H1 (cell line): ENCODE results near the gene STAG1. TPM values are rescaled to one million over a fixed set of nuclear protein-coding genes. Genes with fewer than 3 reads are reported as not detected.

ENCODE experiments used
- CTCF ChIA-PET: fragments of 300-600 bp; sonication (Branson Sonifier 250); formaldehyde crosslinking; loops from one replicate; lab custom pipeline; 2021; ENCODE audit not compliant: partially characterized antibody; lab: Charles Lee
- POLR2A ChIA-PET: fragments of 300-600 bp; sonication (Branson Sonifier 250); formaldehyde crosslinking; loops from one replicate; lab custom pipeline; 2021; ENCODE audit warnings: inconsistent platforms; ENCODE audit not compliant: partially characterized antibody; lab: Charles Lee
- DNase-seq, 2 experiments: peaks; one replicate each; pipeline versions ENCODE4 v3.0.0 to v3.0.0-alpha.2; 2010 to 2022; ENCODE audit warnings: low spot score in 2 of 2, low read depth in 1 of 2, mixed read lengths in 1 of 2
- FAIRE-seq: peaks from 2 replicates; lab custom pipeline; 2011; peaks lifted over from hg19 to GRCh38; lab: Jason Lieb, UNC
- H2AFZ ChIP-seq: 2 replicates; pipeline ENCODE4 v1.8.1; 2012; ENCODE audit warnings: low read length, inconsistent platforms
- H2AK5ac ChIP-seq: 2 replicates; pipeline ENCODE4 v1.6.1; 2013; ENCODE audit warnings: low read depth, low read length
- H2BK120ac ChIP-seq: replicated peaks from 2 replicates; pipeline ENCODE3; 2013; ENCODE audit warnings: low read depth, low read length, inconsistent platforms
- H2BK12ac ChIP-seq: 2 replicates; pipeline ENCODE4 v1.6.1; 2013; ENCODE audit warnings: low read depth, low read length
- H2BK15ac ChIP-seq: 2 replicates; pipeline ENCODE4 v1.6.1; 2013; ENCODE audit warnings: low read length
- H2BK20ac ChIP-seq: 2 replicates; pipeline ENCODE4 v1.6.1; 2013; ENCODE audit warnings: low read length
- H2BK5ac ChIP-seq: 2 replicates; pipeline ENCODE4 v1.6.1; 2013; ENCODE audit warnings: low read depth, low read length
- H3K14ac ChIP-seq: 2 replicates; pipeline ENCODE4 v1.6.1; 2013; ENCODE audit warnings: inconsistent platforms; ENCODE audit not compliant: insufficient read length
- H3K18ac ChIP-seq: 2 replicates; pipeline ENCODE4 v1.6.1; 2013; ENCODE audit warnings: low read length; ENCODE audit errors: extremely low read depth
- H3K23ac ChIP-seq: 2 replicates; pipeline ENCODE4 v1.6.1; 2013; ENCODE audit warnings: inconsistent platforms; ENCODE audit not compliant: insufficient read length
- H3K23me2 ChIP-seq: 2 replicates; pipeline ENCODE4 v1.6.1; 2013; ENCODE audit warnings: low read depth, low read length
- H3K27ac ChIP-seq: 2 replicates; pipeline ENCODE4 v1.6.1; 2011; ENCODE audit warnings: low read depth, low read length, inconsistent platforms
- H3K27me3 ChIP-seq, 4 experiments: replicated peaks in 1 of 4; 1 replicate in 1 of 4; 2 replicates in 3 of 4; pipeline versions ENCODE4 v1.6.1 to v1.8.1; 2011 to 2013; ENCODE audit warnings: low read length in 3 of 4, mild to moderate bottlenecking in 3 of 4, inconsistent platforms in 2 of 4, mixed read lengths in 2 of 4, moderate library complexity in 1 of 4; ENCODE audit not compliant: control insufficient read depth in 3 of 4, insufficient read depth in 3 of 4; ENCODE audit errors: extremely low read depth in 1 of 4
- H3K36me3 ChIP-seq, 4 experiments: 2 replicates each; pipeline versions ENCODE4 v1.6.1 to v1.8.1; 2011 to 2013; ENCODE audit warnings: mild to moderate bottlenecking in 4 of 4, low read length in 3 of 4, moderate library complexity in 2 of 4, control low read depth in 1 of 4, inconsistent platforms in 1 of 4; ENCODE audit not compliant: insufficient read depth in 4 of 4, control insufficient read depth in 2 of 4
- H3K4ac ChIP-seq: replicated peaks from 2 replicates; pipeline ENCODE3; 2013; ENCODE audit warnings: low read length, low read depth, mixed read lengths, inconsistent platforms; ENCODE audit not compliant: insufficient read length
- H3K4me1 ChIP-seq, 4 experiments: replicated peaks in 1 of 4; 1 replicate in 1 of 4; 2 replicates in 3 of 4; pipeline versions ENCODE4 v1.6.1 to v1.8.1; 2011 to 2013; ENCODE audit warnings: low read length in 3 of 4, inconsistent platforms in 2 of 4, mixed read lengths in 1 of 4; ENCODE audit not compliant: insufficient read depth in 4 of 4, control insufficient read depth in 3 of 4
- H3K4me2 ChIP-seq, 2 experiments: 2 replicates each; pipeline versions ENCODE4 v1.6.1 to v1.8.1; 2011 to 2013; ENCODE audit warnings: low read depth in 2 of 2, low read length in 2 of 2, control low read depth in 1 of 2, inconsistent platforms in 1 of 2, mild to moderate bottlenecking in 1 of 2; ENCODE audit not compliant: insufficient read depth in 1 of 2
- H3K4me3 ChIP-seq, 4 experiments: fragments of 200-600, 300-600 bp in 1 of 4; sonication (generic), shearing (Covaris generic), sonication (Bioruptor Twin) in 1 of 4; 2 replicates each; pipeline versions ENCODE4 v1.5.1 to v1.8.1; 2011 to 2016; ENCODE audit warnings: low read length in 4 of 4, low read depth in 3 of 4, control low read depth in 2 of 4, inconsistent platforms in 2 of 4, mild to moderate bottlenecking in 2 of 4, mixed read lengths in 1 of 4, moderate library complexity in 1 of 4; ENCODE audit not compliant: insufficient read depth in 2 of 4; ENCODE audit errors: extremely low read depth in 1 of 4
- H3K56ac ChIP-seq: replicated peaks from 2 replicates; pipeline ENCODE3; 2013; ENCODE audit warnings: low read depth, mild to moderate bottlenecking, mixed read lengths, low read length, inconsistent platforms; ENCODE audit not compliant: insufficient read length
- H3K79me1 ChIP-seq: 2 replicates; pipeline ENCODE4 v1.6.1; 2013; ENCODE audit warnings: low read depth, low read length, control low read depth
- H3K79me2 ChIP-seq, 2 experiments: 2 replicates each; pipeline versions ENCODE4 v1.6.1 to v1.8.1; 2012 to 2013; ENCODE audit warnings: low read length in 2 of 2, mild to moderate bottlenecking in 2 of 2, inconsistent platforms in 1 of 2; ENCODE audit not compliant: insufficient read depth in 2 of 2, control insufficient read depth in 1 of 2
- H3K9ac ChIP-seq, 4 experiments: replicated peaks in 1 of 4; 1 replicate in 1 of 4; 2 replicates in 3 of 4; pipeline versions ENCODE4 v1.6.1 to v1.8.1; 2011 to 2013; ENCODE audit warnings: low read depth in 3 of 4, low read length in 3 of 4, control low read depth in 2 of 4, mild to moderate bottlenecking in 2 of 4, moderate library complexity in 2 of 4, inconsistent platforms in 1 of 4; ENCODE audit errors: extremely low read depth in 1 of 4
- H3K9me3 ChIP-seq, 2 experiments: 2 replicates each; pipeline versions ENCODE4 v1.6.1 to v1.8.1; 2012 to 2013; ENCODE audit warnings: mild to moderate bottlenecking in 2 of 2, moderate library complexity in 2 of 2, control low read depth in 1 of 2, inconsistent platforms in 1 of 2, low read depth in 1 of 2, low read length in 1 of 2, mixed read lengths in 1 of 2; ENCODE audit not compliant: insufficient read depth in 2 of 2
- H4K20me1 ChIP-seq, 2 experiments: replicated peaks in 1 of 2; 2 replicates each; pipeline versions ENCODE3 to v1.8.1; 2011 to 2013; ENCODE audit warnings: inconsistent platforms in 2 of 2, low read length in 2 of 2, mild to moderate bottlenecking in 1 of 2; ENCODE audit not compliant: insufficient read depth in 2 of 2, control insufficient read depth in 1 of 2
- H4K5ac ChIP-seq: 2 replicates; pipeline ENCODE4 v1.6.1; 2013; ENCODE audit warnings: low read length, low read depth, mixed read lengths, inconsistent platforms; ENCODE audit not compliant: insufficient read length
- H4K8ac ChIP-seq: 2 replicates; pipeline ENCODE4 v1.8.0; 2013; ENCODE audit warnings: mild to moderate bottlenecking, moderate library complexity, low read length, inconsistent platforms; ENCODE audit not compliant: insufficient read depth; ENCODE audit errors: extremely low read depth
- H4K91ac ChIP-seq: replicated peaks from 2 replicates; pipeline ENCODE3; 2013; ENCODE audit warnings: low read length, mixed read lengths, inconsistent platforms; ENCODE audit not compliant: insufficient read length
- CEBPB ChIP-seq: IDR thresholded peaks from 2 replicates; pipeline ENCODE4 v1.6.1; 2012; ENCODE audit warnings: low read depth, low read length
- GTF2F1 ChIP-seq: IDR thresholded peaks from 2 replicates; pipeline ENCODE4 v1.6.1; 2012; ENCODE audit warnings: low read depth, low read length, improper control_type of control experiment, borderline replicate concordance
- WGBS, 2 experiments: shearing (Covaris generic) in 1 of 2; methylation state at CpG; one replicate each; pipeline versions ENCODE4 v1.1.6 to v1.1.7; 2013 to 2015; ENCODE audit warnings: low lambda C conversion rate in 2 of 2, mixed read lengths in 2 of 2, inconsistent platforms in 1 of 2, low coverage in 1 of 2, missing lambda C conversion rate in 1 of 2; ENCODE audit not compliant: insufficient replicate concordance in 2 of 2, insufficient coverage in 1 of 2, insufficient read length in 1 of 2; ENCODE audit errors: extremely low coverage in 1 of 2, missing lambda C conversion rate in 1 of 2; 5-methylcytosine and 5-hydroxymethylcytosine counted together
- polyA plus RNA-seq, 7 experiments: library from polyadenylated mRNA; depleted of rRNA in 3 of 7; stranded (reverse) in 5 of 7; unstranded in 2 of 7; fragments of >200 nt in 5 of 7; fragments of 200-250 nt in 2 of 7; gene quantifications; 1 replicate in 5 of 7; 2 replicates in 1 of 7; 4 replicates in 1 of 7; pipeline versions ENCODE4 v1.2.1 to v1.2.3, GENCODE V29; 2011 to 2013; ENCODE audit warnings: missing spikeins in 2 of 7, mixed read lengths in 2 of 7
- total RNA-seq: library from RNA; stranded (reverse); fragmentation: NEBNext Ultra II Directional; extraction: Animal tissue kit (Norgen Biotek cat#: 25700); gene quantifications from 2 replicates; pipeline ENCODE4 v1.2.1, GENCODE V29; 2021

STAG1 gene
- total and polyA plus RNA-seq, 2 of the 8 experiments (the other 6 are each of a cell fraction or from before 2014, with no cell fraction given), result 4.6 to 23.4 TPM

DNA sequence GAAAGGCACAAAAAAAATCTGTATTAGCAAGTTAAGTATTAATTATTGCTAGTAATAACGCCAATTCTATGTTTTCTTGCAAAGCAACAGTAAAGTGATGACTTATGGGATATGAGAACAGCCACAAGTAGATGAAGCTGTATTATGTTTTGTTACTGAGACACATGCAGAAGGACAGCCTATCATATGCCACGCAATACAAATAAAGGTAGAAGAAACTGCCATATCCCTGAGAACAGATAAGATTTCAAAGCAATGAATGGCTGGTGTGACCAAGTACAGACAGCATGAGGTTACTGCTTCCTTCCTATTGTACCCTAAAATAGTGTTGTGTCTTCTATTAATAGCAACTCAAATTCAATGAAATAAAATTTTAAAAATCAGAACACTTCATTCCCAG, 26.7 kb downstream of the STAG1 start:
- ChIA-PET POLR2A (interaction anchor here (0.7 kb wide), 1 partner anchor 27 kb away, joined by 3 read pairs; the partner anchor contains the start of gene STAG1), CTCF (interaction anchor here (0.6 to 1.2 kb wide), 2 partner anchors 27 to 1212 kb away, joined by 4 read pairs; partner anchors contain the start of gene STAG1)
- DNase-seq (no peak), FAIRE-seq (no peak)
- Histone ChIP-seq H3K23me2 (no peaks in the 10 kb centered on the region), H2BK120ac (no peak overlapping the region), H3K14ac (no peak overlapping the region), H4K20me1 (peaks cover 0 to 7% of the 10 kb centered on the region in 2 experiments), H3K4ac (no peak overlapping the region), H2AK5ac (no peak overlapping the region), H2AFZ (no peak overlapping the region), H3K9ac (no peak overlapping the region), H3K4me1 (peaks cover 0 to 3% (median 1%) of the 10 kb centered on the region in 4 experiments; a peak in 1 of 7 replicates), H3K27me3 (no peaks in the 10 kb centered on the region), H3K4me3 (no peak overlapping the region), H3K56ac (no peak overlapping the region), H3K9me3 (peaks cover 0 to 6% of the 10 kb centered on the region in 2 experiments; a peak in 1 of 4 replicates), H3K23ac (no peak overlapping the region), H3K4me2 (no peak overlapping the region), H3K18ac (no peak overlapping the region), H3K27ac (no peak overlapping the region), H2BK5ac (no peak overlapping the region), H4K5ac (no peak overlapping the region), H3K79me1 (no peaks in the 10 kb centered on the region; the same call in 1 of the 2 replicates), H4K8ac (no peak overlapping the region), H2BK15ac (no peak overlapping the region), H3K36me3 (no peaks in the 10 kb centered on the region), H4K91ac (no peak overlapping the region), H3K79me2 (peaks cover 0 to 76% of the 10 kb centered on the region in 2 experiments; a peak in 3 of 4 replicates), H2BK20ac (no peak overlapping the region), H2BK12ac (no peak overlapping the region)
- 94% methylated on average over 2 of the region's 2 CpGs; no CpG with 5 or more reads in 1 of the 2 experiments for WGBS, 2 experiments
- TF ChIP-seq GTF2F1 (no peak), CEBPB (no peak)
